Measurements from ENCODE around the gene GPAM. TPM values are rescaled to one million over a fixed set of nuclear protein-coding genes. Genes with fewer than 3 reads are reported as not detected.

GPAM gene
- polyA plus RNA-seq, 1 of the 3 experiments (the other 2 are of a cell fraction), result 2.1 TPM

DNA sequence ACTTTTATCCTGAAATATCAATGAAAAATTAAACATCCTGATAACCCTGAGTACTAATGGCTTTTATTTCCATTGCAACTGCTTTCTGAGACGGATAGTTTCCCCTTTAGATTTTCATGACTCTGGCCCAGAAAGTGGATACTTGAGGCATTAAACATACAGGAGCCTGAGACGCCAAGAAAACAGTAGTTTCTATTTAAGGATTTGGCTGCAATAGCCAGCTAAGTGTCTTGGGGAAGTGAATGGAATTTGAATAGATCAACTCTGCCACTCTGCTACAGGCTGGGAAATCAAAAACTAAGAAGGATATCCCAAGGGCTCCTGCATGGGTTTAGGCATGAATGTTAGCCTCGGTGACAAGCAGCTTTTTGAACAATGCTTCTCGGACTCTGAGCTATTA, 24.7 kb upstream of the GPAM start:
- Histone ChIP-seq H3K79me2 (ENCODE audit: insufficient read depth) (no peaks in the 10 kb centered on the region), H3K27me3 (ENCODE audit: insufficient read depth) (no peaks in the 10 kb centered on the region), H3K9me2 (no peaks in the 10 kb centered on the region), H3F3A (replicated peaks; ENCODE audit: insufficient read depth) (no peaks in the 10 kb centered on the region), H3K9ac (no peak overlapping the region), H2AFZ (ENCODE audit: low read depth) (no peak overlapping the region), H3K36me3 (replicated peaks in 1 of 2; ENCODE audit: control insufficient read depth in 1 of 2, insufficient read depth in 2 of 2, low read length in 1 of 2) (no peaks in the 10 kb centered on the region), H3K27ac (ENCODE audit: low read depth in 2 of 2, low read length in 1 of 2) (peak overlapping the region in 1 of 2 experiments; percentile 99; a peak in 2 of 4 replicates), H3K4me2 (no peak overlapping the region), H3K4me1 (ENCODE audit: control insufficient read depth in 1 of 2, insufficient read depth in 2 of 2, low read depth in 1 of 2, low read length in 1 of 2) (peaks cover 0 to 55% of the 10 kb centered on the region in 2 experiments; a peak in 2 of 4 replicates), H3K9me3 (no peaks in the 10 kb centered on the region), H3K4me3 (ENCODE audit: low read depth in 2 of 2, low read length in 1 of 2) (no peak overlapping the region), H4K20me1 (ENCODE audit: insufficient read depth) (no peaks in the 10 kb centered on the region)
- ChIA-PET POLR2A (interaction anchor here (2.3 kb wide), 1 partner anchor 25 kb away, joined by 7 read pairs; the partner anchor contains the start of gene GPAM), CTCF (interaction anchor here (0.9 to 1.4 kb wide), 3 partner anchors 71 to 99 kb away, joined by 3 to 4 read pairs (median 4); no protein-coding TSS in a partner anchor)
- WGBS (ENCODE audit: low lambda C conversion rate), result 14% methylated on average over 4 of the region's 4 CpGs
- DNase-seq, result no peak
- no peak for TF ChIP-seq FOXM1 (IDR thresholded peaks at IDR 0.05; ENCODE audit: low read depth)
- no peak for TF ChIP-seq USF1 (IDR thresholded peaks at IDR 0.05; ENCODE audit: borderline replicate concordance, low read depth)
- TF ChIP-seq YY1 (IDR thresholded peaks at IDR 0.05; ENCODE audit: low read depth), result no peak
- TF ChIP-seq FOSL2 (IDR thresholded peaks at IDR 0.05; ENCODE audit: borderline replicate concordance, low read depth), result no peak
- TF ChIP-seq USF2 (IDR thresholded peaks at IDR 0.05; ENCODE audit: borderline replicate concordance, low read depth, low read length), result no peak
- TF ChIP-seq GABPA (IDR thresholded peaks at IDR 0.05; ENCODE audit: low read depth), result no peak
- no peak for TF ChIP-seq CTCF (IDR thresholded peaks at IDR 0.05)
- no peak for TF ChIP-seq SIN3A (IDR thresholded peaks at IDR 0.05; ENCODE audit: borderline replicate concordance, low read depth, low read length)
- no peak for TF ChIP-seq SMC3 (IDR thresholded peaks at IDR 0.05; ENCODE audit: low read depth, low read length)
- TF ChIP-seq, protein P1, sequence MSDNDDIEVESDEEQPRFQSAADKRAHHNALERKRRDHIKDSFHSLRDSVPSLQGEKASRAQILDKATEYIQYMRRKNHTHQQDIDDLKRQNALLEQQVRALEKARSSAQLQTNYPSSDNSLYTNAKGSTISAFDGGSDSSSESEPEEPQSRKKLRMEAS (IDR thresholded peaks at IDR 0.05; ENCODE audit: low read depth), result no peak
- no peak for TF ChIP-seq EZH2phosphoT487 (IDR thresholded peaks at IDR 0.05; ENCODE audit: borderline replicate concordance, low read depth)
- TF ChIP-seq ZBTB33 (IDR thresholded peaks at IDR 0.05; ENCODE audit: borderline replicate concordance, low read depth), result no peak
- no peak for TF ChIP-seq EP300 (IDR thresholded peaks at IDR 0.05; ENCODE audit: borderline replicate concordance in 1 of 2, low read depth in 1 of 2, low read length in 1 of 2)

Measured in SK-N-SH (cell line).